Stimulated activated memory B cell treated with anti-CD40 and anti-IgM and Interleukin-4, amounts not matched to agents 10 μg/mL and 1 μg/mL and 100 μg/mL, for 72 hours (primary cell): ENCODE results near the gene SLC17A3.

Experiments
- ATAC-seq: fragments of 150-1000 bp; cut with Tn5 transposase; 2 replicates; pipeline ENCODE4 v1.10.0; 2021
- H3K27ac Mint-ChIP-seq: one replicate; pipeline ENCODE4 v1.8.0; 2022; ENCODE audit warnings: mild to moderate bottlenecking, mixed read lengths
- H3K27me3 Mint-ChIP-seq: one replicate; pipeline ENCODE4 v1.8.0; 2022; ENCODE audit warnings: mixed read lengths
- H3K36me3 Mint-ChIP-seq: one replicate; pipeline ENCODE4 v1.8.0; 2022; ENCODE audit warnings: mixed read lengths
- H3K4me1 Mint-ChIP-seq: one replicate; pipeline ENCODE4 v1.8.0; 2022; ENCODE audit warnings: mixed read lengths
- H3K4me3 Mint-ChIP-seq: one replicate; pipeline ENCODE4 v1.8.0; 2022; ENCODE audit warnings: mild to moderate bottlenecking, moderate library complexity, mixed read lengths
- H3K9me3 Mint-ChIP-seq: one replicate; pipeline ENCODE4 v1.8.0; 2022; ENCODE audit warnings: mixed read lengths

SLC17A3 gene, protein sequence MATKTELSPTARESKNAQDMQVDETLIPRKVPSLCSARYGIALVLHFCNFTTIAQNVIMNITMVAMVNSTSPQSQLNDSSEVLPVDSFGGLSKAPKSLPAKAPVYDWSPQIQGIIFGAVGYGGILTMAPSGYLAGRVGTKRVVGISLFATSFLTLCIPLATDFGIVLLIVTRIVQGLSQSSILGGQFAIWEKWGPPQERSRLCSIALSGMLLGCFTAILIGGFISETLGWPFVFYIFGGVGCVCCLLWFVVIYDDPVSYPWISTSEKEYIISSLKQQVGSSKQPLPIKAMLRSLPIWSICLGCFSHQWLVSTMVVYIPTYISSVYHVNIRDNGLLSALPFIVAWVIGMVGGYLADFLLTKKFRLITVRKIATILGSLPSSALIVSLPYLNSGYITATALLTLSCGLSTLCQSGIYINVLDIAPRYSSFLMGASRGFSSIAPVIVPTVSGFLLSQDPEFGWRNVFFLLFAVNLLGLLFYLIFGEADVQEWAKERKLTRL

DNA sequence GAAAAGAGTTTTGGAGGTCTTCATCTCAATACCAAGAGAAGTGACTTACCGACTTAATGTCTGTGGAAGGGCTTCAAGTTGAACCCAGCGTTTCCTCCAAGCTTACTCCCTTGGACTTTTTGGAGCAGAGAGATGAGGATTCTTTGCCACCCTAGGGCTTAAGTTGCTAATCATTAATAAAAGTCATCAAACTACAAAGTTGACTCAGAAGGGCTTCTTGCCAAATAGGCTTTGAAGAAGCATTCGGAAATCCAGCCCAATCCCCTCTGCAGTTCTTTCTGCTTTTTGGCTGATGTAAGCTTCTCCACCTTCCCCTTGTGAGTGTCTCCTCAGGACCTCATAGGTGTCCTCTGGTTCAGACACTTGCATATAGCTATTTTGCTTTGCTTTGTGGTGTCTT, at the start of gene SLC17A3:
Gene SLC17A3, minus strand, starts transcription at position 126 of the 400 bp plus-strand sequence. CDS start 5,856 bp downstream, outside the sequence.
- Mint-ChIP-seq H3K36me3 (no peaks in the 10 kb centered on the region), H3K4me3 (no peak within 1 kb of the TSS), H3K27ac (no peak within 1 kb of the TSS), H3K9me3 (no peaks in the 10 kb centered on the region), H3K27me3 (peaks cover 17% of the 10 kb centered on the region), H3K4me1 (peaks cover 7% of the 10 kb centered on the region)
- no peak for ATAC-seq

DNA sequence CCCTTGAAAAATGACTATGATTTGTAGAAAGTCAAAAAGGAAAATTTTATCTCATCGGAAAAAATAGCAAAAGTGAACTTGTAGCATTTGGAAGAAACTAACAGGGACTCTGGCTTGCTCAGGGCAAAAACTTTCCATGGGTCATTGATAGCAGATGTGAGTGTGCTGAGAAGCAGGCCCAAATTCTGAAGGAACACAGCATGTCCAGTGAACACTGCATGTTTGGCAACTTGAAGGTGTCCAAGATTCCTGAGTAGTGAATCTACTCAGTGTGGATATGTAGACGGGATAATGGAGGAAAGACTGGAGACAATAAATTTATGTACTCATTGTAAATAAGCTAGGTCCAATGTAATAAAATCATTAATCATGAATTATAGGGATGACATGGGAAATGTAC, 48.3 kb upstream of the SLC17A3 start:
- Mint-ChIP-seq H3K36me3 (no peaks in the 10 kb centered on the region), H3K27me3 (no peaks in the 10 kb centered on the region), H3K9me3 (no peaks in the 10 kb centered on the region), H3K4me1 (no peaks in the 10 kb centered on the region), H3K4me3 (no peak overlapping the region), H3K27ac (no peak overlapping the region)
- ATAC-seq, result no peak

DNA sequence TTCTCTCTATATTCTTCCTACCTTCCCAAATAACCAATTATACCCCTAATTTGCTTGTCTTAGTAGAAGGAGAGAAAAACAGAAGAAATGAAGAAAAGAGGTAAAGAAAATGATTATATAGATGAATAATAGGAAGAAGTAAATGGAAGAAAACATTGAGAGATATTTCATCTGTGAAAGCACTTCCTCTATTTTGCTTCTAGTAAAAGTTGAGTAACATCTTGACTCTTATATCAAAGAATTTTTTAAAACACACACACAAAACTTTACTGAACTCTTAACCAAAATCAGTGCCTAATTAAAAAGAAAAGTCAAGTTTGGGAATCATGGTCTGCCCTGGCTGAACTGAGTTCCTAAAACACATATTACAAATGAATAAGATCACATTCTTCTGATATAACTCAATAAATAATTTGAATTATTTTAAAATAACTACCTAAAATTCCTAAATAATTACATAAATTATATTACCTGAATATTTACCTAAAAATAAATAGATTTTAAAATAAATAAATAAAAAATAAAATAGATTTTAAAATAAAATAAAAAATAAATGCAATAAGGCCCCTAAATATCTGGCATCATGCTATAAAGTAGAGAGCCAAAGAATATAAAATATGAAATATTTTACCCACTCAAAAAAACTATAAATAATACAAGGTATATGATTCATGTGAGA, 47.6 kb upstream of the SLC17A3 start:
- H3K4me1 Mint-ChIP-seq, result no peaks in the 10 kb centered on the region
- no peaks in the 10 kb centered on the region for H3K27me3 Mint-ChIP-seq
- no peaks in the 10 kb centered on the region for H3K9me3 Mint-ChIP-seq
- no peak overlapping the region for H3K4me3 Mint-ChIP-seq
- ATAC-seq, result no peak
- H3K27ac Mint-ChIP-seq, result no peak overlapping the region
- H3K36me3 Mint-ChIP-seq, result no peaks in the 10 kb centered on the region

DNA sequence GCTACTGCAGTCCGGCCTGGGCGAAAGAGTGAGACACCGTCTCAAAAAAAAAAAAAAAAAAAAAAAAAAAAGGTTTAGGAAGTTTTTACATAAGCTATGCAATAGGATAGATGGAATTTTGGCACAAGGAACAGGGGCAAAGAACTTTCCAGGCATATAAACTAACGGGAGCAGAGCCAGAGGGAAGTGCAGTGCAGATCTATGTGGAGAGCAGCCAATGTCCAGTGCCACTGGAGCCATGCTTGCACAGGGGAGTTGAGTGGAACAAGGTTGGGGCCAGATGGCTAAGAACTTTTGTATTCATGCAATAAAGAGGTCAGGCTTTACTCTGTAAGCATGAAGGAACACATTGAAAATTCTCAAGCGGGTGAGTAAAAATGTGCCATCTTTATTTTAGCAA, 45.6 kb upstream of the SLC17A3 start:
- H3K4me1 Mint-ChIP-seq, result no peaks in the 10 kb centered on the region
- ATAC-seq, result no peak
- H3K9me3 Mint-ChIP-seq, result no peaks in the 10 kb centered on the region
- no peaks in the 10 kb centered on the region for H3K36me3 Mint-ChIP-seq
- no peak overlapping the region for H3K27ac Mint-ChIP-seq
- no peaks in the 10 kb centered on the region for H3K27me3 Mint-ChIP-seq
- H3K4me3 Mint-ChIP-seq, result no peak overlapping the region

DNA sequence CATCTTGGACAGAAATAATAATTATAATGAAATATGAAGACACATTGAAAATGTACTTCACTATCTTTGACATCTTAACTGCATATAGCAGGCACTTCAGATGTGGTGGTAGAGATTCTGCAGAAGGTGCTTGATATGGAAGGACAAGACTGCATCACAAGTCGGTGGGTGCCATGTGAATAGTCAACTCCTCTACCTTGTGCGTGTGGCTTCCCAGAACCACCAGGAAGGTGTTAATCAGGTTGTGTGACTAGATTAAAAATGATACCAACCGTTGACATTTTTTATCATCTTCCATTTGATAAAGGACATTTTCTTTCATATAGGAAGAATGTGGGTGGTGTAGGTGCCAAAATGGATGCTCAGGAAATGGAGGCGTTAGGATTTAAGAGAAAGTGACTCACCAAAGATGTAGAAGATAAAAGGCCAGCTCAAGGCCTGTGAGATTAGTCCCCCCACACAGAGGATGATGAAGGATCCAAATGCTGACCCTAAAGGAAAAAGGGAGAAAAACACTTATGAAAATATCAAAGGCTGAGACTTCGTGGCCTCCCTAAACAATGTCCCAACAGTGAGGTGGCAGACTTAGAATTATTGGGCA, 44.1 kb upstream of the SLC17A3 start:
- Mint-ChIP-seq H3K9me3 (no peaks in the 10 kb centered on the region), H3K4me1 (no peaks in the 10 kb centered on the region), H3K27ac (no peak overlapping the region), H3K4me3 (no peak overlapping the region), H3K27me3 (peaks cover 13% of the 10 kb centered on the region), H3K36me3 (no peaks in the 10 kb centered on the region)
- no peak for ATAC-seq

DNA sequence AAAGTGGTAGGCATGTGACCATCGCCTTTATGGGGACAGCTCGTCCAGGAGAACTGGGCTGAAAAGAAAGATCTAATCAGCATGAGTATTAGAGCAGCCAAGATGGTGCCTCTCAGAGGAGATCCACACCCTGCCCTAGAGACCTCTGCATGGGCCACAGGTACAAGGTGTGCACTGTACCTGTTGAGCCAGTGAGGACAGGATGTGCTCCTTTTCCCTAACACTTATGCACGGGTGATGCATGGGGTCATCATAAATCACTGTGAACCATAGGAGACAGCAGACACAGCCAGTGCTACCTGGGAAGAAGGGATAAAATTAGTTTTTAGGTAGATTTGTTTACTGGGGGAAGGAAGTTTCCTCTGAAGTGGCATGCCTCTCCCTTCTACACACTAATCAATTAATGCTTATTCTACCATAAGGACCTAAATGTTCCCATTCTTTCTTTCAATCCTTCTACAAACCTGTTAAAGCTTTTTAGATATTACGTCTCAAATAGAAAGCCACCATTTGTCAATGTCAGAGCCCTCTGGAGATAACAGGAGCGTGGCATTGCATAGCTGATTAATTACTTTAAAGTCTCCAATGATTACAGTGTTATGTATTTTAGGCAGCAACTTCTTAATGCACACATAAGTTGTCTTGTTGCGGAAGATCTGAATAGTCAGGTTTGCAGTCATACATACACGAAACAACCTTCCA, 42.9 kb upstream of the SLC17A3 start:
- Mint-ChIP-seq H3K27ac (no peak overlapping the region), H3K4me1 (peaks cover under 1% of the 10 kb centered on the region), H3K27me3 (peaks cover 13% of the 10 kb centered on the region), H3K36me3 (no peaks in the 10 kb centered on the region), H3K4me3 (no peak overlapping the region), H3K9me3 (no peaks in the 10 kb centered on the region)
- no peak for ATAC-seq

DNA sequence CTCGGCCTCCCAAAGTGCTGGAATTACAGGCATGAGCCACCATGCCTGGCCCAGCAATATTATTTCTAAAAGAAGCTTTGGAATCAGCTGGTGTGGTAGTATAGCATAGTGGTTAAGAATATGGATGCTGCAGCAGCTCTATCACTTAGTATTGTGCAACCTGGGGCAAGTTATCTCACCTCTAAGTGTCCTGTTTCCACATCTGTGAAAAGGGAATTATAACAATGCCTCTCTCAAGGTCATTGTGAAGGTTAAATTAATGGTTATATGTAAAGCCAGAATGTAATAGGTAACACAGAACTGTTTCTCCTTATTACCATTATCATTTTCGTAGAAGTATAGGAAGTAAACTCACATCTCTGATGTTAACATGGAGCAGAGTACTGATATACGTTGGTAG, 42.3 kb upstream of the SLC17A3 start:
- Mint-ChIP-seq H3K36me3 (no peaks in the 10 kb centered on the region), H3K27ac (no peak overlapping the region)

DNA sequence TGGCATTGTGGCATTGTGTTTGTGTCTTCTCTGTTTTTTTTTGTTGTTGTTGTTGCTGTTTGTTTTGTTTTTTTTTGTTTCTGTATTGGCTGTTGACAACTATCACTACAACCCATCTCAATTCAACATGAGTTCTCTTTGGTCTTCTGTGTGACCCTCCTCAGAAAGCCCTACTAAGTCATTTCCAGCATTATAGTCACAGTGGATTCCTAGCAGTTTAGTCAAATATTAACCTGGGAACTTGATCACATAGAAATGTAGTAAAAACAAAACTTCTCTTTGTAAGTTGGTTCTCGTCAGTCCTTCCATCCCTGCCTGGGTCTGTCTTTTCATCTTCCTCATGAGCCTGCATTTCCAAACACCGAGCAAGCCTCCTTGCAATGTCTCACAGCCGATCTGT, 39.7 kb upstream of the SLC17A3 start:
- H3K36me3 Mint-ChIP-seq, result no peaks in the 10 kb centered on the region
- no peak for ATAC-seq

More for the DNA sequence above, 42.3 kb upstream of the SLC17A3 start:
- Mint-ChIP-seq H3K9me3 (no peaks in the 10 kb centered on the region), H3K27me3 (peaks cover 13% of the 10 kb centered on the region), H3K4me1 (peaks cover 6% of the 10 kb centered on the region), H3K4me3 (no peak overlapping the region)
- ATAC-seq, result no peak

DNA sequence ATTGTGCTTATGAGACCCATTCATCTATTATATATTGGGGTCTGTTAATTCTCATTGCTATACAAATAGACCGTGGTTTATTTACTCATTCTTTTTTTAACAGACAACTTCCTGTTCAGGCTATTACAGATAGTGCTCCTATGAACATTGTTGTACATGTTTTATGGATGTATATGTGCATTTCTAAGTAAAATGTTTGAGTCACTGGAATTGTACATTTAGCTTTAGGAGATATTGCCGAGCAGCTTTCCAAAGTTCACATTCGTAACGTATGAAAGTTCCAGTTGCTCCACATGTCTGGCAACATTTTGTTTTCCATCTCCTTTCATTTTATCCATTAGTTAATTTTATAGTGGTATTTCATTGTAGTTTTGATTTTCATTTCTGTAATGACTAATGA, 37.3 kb upstream of the SLC17A3 start:
- no peaks in the 10 kb centered on the region for H3K9me3 Mint-ChIP-seq
- H3K4me3 Mint-ChIP-seq, result no peak overlapping the region
- ATAC-seq, result no peak
- no peaks in the 10 kb centered on the region for H3K36me3 Mint-ChIP-seq
- peaks cover 13% of the 10 kb centered on the region for H3K27me3 Mint-ChIP-seq
- H3K27ac Mint-ChIP-seq, result no peak overlapping the region
- peaks cover 6% of the 10 kb centered on the region for H3K4me1 Mint-ChIP-seq

More for the DNA sequence above, 39.7 kb upstream of the SLC17A3 start:
- peaks cover 6% of the 10 kb centered on the region for H3K4me1 Mint-ChIP-seq
- H3K27ac Mint-ChIP-seq, result no peak overlapping the region
- no peak overlapping the region for H3K4me3 Mint-ChIP-seq
- H3K9me3 Mint-ChIP-seq, result no peaks in the 10 kb centered on the region
- H3K27me3 Mint-ChIP-seq, result peaks cover 13% of the 10 kb centered on the region

DNA sequence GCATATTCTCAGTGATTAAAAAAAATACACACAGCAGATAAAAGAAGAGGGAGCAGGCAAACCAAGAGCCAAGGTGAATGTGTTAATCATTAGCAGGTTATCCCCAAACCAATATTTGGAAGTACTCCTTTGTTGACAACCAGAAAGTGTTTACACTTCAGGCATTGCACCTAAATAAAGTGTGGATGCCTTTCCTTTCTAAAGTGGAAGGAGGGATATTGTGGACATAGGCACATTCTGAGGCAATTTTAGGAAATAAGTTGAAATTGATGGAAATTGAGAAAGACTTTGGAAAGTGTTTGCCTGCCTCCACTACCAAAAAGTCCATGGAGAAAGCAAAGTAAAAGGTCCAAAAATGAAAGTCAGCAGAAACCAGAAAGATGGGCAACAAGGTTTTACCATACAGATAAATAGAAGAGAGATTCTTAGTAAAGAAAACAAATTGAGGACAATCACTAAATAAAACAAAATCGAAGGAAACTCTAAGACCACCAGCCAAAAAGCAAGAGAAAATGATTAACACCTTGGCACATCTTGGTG, 33.5 kb upstream of the SLC17A3 start:
- no peak overlapping the region for H3K4me3 Mint-ChIP-seq
- no peak overlapping the region for H3K27ac Mint-ChIP-seq
- H3K27me3 Mint-ChIP-seq, result peaks cover 9% of the 10 kb centered on the region
- H3K9me3 Mint-ChIP-seq, result no peaks in the 10 kb centered on the region
- no peak for ATAC-seq
- H3K36me3 Mint-ChIP-seq, result no peaks in the 10 kb centered on the region
- peaks cover 6% of the 10 kb centered on the region for H3K4me1 Mint-ChIP-seq

DNA sequence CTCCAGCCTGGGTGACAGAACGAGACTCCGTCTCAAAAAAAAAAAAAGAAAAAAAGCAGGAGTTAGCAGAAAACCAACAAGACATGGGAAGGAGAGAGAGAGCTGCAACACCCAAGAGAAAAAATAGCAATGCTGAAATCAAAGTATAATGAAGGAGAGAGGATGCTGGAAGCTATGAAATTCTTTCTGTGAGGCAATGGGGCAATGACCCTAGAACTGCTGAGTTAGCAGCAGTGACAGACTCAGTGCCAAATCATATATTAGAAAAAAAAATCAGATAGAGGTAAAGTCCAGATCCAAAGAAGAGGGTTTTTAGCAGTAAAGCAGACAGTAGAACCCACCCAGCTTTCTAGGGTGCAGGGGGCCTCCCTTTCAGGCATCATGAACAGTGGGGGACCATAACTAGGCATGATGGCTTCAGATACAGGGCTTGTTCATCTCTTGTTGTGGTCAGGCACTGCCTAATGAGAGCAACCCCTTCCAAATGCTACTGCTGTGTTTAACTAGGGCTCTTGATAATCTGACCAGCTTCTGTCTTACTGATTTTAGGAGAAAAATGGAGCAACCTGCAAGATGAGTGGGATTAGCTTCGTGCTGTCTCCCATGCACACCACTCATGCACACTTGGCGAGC, 29.5 kb upstream of the SLC17A3 start:
- peaks cover 9% of the 10 kb centered on the region for H3K27me3 Mint-ChIP-seq
- H3K27ac Mint-ChIP-seq, result no peak overlapping the region
- no peaks in the 10 kb centered on the region for H3K9me3 Mint-ChIP-seq
- H3K36me3 Mint-ChIP-seq, result no peaks in the 10 kb centered on the region
- ATAC-seq, result no peak
- no peaks in the 10 kb centered on the region for H3K4me1 Mint-ChIP-seq
- no peak overlapping the region for H3K4me3 Mint-ChIP-seq

DNA sequence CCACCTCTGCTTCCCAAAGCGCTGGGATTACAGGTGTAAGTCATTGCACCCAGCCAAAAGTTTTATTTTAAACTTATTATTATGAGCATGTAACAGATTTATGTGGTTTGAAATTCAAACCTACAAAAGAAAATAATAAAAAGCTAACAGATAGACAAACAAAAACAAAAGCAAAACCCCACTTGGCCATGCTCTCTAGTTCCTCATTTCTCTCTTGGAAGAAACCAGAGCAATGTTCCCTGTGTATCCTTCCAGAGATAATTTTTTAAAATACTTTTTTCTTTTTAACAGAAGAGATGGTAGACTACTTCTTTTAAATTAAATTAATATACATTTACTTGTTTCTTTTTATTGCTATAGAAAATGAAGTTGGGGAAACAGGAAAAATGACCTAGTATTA, 28.0 kb upstream of the SLC17A3 start:
- no peak for ATAC-seq
- H3K36me3 Mint-ChIP-seq, result no peaks in the 10 kb centered on the region
- no peak overlapping the region for H3K27ac Mint-ChIP-seq
- peaks cover 9% of the 10 kb centered on the region for H3K27me3 Mint-ChIP-seq
- H3K4me1 Mint-ChIP-seq, result no peaks in the 10 kb centered on the region
- H3K9me3 Mint-ChIP-seq, result no peaks in the 10 kb centered on the region
- no peak overlapping the region for H3K4me3 Mint-ChIP-seq

DNA sequence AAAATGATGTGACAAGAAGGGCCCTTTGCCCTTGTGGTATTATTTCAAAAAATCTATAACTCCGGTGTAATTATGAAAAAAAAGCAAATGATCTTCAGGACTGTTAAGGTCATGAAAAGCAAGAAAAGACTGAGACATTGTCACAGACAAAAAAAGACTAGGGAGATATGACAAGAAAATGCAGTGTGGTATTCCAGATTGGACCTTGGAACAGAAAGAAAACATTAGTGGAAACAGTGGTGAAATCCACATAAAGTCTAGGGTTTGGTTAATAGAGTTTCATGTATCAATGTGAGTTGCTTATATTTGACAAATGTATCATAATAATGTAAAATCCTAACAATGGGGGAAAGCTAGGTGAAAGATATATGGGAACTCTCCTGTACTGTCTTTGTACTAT, 26.8 kb upstream of the SLC17A3 start:
- Mint-ChIP-seq H3K36me3 (no peaks in the 10 kb centered on the region), H3K27me3 (peaks cover 9% of the 10 kb centered on the region), H3K4me1 (no peaks in the 10 kb centered on the region), H3K9me3 (no peaks in the 10 kb centered on the region), H3K27ac (no peak overlapping the region), H3K4me3 (no peak overlapping the region)
- no peak for ATAC-seq

DNA sequence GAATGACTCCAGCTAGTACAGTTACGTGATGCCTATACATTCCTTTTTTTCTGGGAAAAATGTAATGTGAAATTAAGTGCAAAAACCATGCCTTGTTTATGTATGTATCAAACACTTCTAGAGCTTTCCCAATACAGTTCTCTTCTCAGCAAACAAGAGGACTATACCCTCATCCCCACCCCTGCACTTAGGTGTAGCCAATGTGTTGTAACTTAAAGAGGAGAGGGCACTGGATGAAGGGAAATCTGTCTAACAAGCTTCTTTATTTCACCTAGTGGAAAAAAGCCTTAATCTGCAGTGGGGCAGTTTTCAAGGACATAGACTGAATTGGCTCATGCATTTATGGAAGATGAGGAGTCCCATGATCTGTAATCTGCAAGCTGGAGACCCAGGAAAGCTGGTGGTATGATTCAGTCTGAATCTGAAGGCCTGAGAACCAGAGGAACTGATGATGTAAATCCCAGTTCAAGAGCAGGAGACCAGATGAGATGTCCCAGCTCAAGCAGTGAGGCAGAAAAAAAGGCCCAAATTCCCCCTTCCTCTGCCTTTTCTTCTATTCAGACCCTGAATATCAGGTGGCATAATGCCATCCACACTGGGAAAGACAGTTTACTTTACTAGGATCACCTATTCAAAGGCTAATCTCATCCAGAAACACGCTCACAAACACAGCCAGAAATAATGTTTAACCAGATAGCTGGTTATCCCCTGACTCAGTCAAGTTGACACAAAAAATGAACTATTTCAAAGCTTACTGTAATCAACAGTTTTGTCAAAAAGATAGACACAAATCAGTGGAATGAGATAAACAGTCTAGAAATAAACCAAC, 25.8 kb upstream of the SLC17A3 start:
- Mint-ChIP-seq H3K27me3 (peaks cover 9% of the 10 kb centered on the region), H3K27ac (no peak overlapping the region), H3K9me3 (no peaks in the 10 kb centered on the region), H3K36me3 (no peaks in the 10 kb centered on the region), H3K4me3 (no peak overlapping the region), H3K4me1 (no peaks in the 10 kb centered on the region)
- ATAC-seq, result no peak
